Measurements from ENCODE around the gene EFCAB9.

DNA sequence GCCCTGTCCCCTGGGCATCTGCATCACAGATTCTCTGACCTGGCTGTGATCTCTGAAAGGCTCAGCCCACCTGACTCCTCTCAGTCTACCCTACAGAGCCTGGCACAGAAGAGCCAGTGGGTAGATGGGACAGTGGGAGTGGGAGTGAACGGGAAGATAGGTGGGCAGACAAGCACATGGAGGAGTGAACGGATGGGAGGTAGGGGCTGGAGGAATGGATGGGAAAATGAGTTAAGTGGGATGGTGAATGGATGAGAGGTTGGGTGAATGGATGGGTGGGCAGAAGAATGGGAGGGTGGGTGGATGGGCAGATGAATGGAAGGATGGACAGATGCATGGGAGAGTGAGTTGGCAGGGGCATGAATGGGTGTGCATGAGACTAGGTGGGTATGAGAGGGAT, 24.8 kb upstream of the EFCAB9 start:
- TF ChIP-seq, protein P1, sequence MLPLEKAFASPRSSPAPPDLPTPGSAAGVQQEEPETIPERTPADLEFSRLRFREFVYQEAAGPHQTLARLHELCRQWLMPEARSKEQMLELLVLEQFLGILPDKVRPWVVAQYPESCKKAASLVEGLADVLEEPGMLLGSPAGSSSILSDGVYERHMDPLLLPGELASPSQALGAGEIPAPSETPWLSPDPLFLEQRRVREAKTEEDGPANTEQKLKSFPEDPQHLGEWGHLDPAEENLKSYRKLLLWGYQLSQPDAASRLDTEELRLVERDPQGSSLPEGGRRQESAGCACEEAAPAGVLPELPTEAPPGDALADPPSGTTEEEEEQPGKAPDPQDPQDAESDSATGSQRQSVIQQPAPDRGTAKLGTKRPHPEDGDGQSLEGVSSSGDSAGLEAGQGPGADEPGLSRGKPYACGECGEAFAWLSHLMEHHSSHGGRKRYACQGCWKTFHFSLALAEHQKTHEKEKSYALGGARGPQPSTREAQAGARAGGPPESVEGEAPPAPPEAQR (CRISPR knock-in tag; IDR thresholded peaks at IDR 0.05), result no peak
- TF ChIP-seq, protein P2, sequence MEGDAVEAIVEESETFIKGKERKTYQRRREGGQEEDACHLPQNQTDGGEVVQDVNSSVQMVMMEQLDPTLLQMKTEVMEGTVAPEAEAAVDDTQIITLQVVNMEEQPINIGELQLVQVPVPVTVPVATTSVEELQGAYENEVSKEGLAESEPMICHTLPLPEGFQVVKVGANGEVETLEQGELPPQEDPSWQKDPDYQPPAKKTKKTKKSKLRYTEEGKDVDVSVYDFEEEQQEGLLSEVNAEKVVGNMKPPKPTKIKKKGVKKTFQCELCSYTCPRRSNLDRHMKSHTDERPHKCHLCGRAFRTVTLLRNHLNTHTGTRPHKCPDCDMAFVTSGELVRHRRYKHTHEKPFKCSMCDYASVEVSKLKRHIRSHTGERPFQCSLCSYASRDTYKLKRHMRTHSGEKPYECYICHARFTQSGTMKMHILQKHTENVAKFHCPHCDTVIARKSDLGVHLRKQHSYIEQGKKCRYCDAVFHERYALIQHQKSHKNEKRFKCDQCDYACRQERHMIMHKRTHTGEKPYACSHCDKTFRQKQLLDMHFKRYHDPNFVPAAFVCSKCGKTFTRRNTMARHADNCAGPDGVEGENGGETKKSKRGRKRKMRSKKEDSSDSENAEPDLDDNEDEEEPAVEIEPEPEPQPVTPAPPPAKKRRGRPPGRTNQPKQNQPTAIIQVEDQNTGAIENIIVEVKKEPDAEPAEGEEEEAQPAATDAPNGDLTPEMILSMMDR (IDR thresholded peaks at IDR 0.05), result no peak
- TF ChIP-seq E2F1 (CRISPR knock-in tag; IDR thresholded peaks at IDR 0.05), result no peak
- TF ChIP-seq, protein P3, sequence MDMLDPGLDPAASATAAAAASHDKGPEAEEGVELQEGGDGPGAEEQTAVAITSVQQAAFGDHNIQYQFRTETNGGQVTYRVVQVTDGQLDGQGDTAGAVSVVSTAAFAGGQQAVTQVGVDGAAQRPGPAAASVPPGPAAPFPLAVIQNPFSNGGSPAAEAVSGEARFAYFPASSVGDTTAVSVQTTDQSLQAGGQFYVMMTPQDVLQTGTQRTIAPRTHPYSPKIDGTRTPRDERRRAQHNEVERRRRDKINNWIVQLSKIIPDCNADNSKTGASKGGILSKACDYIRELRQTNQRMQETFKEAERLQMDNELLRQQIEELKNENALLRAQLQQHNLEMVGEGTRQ (CRISPR knock-in tag; IDR thresholded peaks at IDR 0.05), result no peak

All from WTC11 (cell line).